GM18858 (cell line): ENCODE data around the gene MUSK.
A peak's percentile ranks its signal among the peaks of the same experiment; 100 is the strongest.
"Not testable (repeated sequence)": the region's sequence is repeated elsewhere in the genome, so short reads cannot be mapped to it uniquely, and the experiment has no call there.

Experiments used
- ATAC-seq: cut with Tn5 transposase; IDR thresholded peaks from one replicate; pipeline ENCODE4 v1.9.1; 2021; ENCODE audit not compliant: unreplicated experiment

The MUSK gene

DNA sequence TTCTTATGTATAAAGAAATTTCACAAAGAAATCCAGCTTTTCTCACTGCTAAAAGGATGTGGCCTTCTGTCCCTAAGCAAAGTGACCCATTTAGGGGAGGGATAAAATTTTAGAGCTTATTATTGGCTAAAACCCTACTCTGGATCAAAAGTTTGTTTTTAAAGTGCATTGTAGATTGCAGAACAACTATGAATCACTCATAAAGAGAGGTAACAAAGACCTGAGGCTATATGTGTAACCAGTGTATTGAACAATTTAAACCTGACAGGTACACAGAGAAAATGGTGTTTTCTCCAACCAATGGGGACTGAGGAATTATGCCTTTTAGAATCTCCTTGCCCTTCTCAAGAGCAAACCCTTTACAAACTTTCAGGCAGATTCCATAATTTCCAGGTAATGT is 86.6 kb downstream of the MUSK start:
- no peak for ATAC-seq

DNA sequence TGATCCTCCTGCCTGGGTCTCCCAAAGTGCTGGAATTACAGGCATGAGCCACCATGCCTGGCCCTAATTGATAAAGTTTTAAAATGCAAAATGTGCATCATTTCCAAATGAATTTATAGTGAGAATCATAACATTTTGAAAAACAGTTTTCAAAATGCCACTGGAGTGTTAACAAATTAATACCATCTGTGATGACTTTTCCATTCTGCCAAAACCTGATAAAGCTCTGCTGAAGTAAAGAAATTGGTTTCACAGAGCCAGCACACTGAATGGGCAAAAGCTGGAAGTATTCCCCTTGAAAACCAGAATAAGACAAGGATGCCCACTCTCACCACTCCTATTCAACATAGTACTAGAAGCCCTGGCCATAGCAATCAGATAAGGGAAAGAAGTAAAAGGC is 89.6 kb downstream of the MUSK start:
- ATAC-seq, result no peak

DNA sequence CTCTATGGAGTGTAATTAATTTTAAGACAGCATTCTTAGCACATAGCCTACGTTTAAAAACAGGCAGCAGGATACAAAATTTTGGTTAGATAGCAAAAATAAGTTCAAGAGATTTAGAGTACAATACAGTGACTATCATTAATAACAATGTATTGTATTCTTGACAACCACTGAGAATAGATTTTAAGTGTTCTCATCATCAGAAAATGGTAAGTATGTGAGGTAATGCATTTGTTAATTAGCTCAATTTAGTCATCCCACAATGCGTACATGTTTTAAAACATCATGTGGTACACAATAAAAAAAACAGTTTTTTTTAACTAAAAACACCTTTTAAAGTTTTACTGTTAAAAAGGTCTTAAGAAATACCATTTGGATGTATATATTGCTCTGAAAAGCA is 94.2 kb downstream of the MUSK start:
- ATAC-seq, result no peak

DNA sequence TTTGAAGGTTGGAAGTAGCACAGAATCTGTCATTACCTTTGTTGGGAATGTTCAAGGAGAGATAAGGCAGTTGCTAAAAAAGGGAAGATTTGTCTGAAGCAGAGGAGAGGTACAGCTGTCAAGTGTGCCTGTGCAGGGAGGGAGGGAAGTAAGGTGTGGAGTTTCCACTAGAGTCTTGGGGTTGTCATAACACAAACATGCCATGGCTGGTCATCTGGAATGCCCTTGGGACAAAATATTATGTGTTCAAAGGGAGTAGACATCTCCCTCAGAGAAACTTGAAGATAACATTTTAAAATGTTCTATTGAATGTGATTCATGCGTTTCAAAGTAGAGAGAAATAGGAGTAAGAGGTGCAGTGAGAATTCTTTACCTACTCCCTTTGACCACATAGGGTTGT is 95.0 kb downstream of the MUSK start:
- no peak for ATAC-seq

DNA sequence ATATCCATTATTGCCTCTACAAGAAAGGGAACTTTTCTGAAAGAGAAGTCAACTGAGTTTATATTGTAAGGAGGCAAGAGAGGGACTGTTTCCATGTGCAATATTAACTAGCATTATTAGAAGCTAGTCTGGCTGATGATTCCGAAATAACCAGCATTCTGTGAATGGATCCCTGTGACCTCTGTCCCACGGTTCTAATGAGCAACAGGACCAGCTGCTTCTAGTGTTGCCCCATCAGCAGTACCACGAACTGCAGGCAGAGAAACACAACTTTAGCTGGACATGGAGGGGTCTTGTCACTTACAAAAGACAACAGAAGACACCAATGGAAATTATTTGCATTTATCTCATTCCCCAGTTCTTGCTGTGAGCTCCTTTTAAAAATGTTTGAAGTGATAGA is 95.4 kb downstream of the MUSK start:
- no peak for ATAC-seq

DNA sequence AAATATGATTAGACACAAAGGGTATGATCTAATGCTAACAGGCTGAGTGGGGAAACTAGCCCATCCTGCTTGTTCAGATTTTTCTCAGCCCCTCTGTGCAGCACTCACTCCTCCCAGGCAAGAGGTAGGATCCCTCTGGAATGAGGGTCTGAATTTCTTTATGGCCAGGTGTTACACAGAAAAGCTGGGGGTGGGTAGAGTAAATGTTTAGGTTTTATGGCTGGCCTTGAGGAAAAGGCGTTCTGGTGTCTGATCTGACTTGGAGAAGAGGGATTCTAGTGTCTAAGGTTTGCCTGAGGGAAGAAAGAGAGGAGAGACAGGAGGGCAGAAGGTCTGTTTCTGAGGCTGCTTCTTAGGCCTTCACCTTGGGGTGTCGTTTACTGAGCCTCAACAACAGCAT is 97.3 kb downstream of the MUSK start:
- ATAC-seq, result no peak

DNA sequence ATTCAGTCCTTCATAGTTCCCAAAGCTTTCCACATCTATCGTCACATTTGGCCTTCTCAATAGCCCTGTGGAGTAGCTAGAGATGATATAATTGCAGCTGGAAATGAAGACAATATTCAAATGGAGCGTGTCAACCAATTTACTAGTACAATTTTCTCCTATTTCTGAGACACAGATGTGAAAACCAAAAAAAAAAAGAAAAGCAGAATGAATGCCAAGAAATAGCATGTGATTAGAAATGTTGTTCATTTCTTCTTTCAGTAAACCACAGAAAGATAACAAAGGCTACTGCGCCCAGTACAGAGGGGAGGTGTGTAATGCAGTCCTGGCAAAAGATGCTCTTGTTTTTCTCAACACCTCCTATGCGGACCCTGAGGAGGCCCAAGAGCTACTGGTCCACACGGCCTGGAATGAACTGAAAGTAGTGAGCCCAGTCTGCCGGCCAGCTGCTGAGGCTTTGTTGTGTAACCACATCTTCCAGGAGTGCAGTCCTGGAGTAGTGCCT is 99.0 kb downstream of the MUSK start:
- ATAC-seq, result no peak

DNA sequence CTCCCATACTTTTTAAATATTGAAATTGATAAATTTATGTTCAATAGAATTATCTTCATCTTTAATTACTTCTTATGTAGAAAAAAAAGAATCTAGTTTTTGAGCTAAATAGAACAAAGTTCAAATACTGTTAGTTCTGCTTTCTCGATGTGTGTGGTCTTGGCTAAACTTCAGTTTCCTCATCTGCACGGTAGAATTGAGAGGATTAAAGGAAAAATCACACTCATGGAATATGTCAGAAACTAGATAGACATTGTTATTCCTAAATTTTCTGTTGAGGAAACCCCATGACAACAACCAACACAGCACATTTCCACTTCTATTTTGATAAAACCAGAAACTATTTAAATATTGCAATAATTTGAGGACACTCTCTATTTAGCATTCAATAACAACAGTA is 100.3 kb downstream of the MUSK start:
- no peak for ATAC-seq

DNA sequence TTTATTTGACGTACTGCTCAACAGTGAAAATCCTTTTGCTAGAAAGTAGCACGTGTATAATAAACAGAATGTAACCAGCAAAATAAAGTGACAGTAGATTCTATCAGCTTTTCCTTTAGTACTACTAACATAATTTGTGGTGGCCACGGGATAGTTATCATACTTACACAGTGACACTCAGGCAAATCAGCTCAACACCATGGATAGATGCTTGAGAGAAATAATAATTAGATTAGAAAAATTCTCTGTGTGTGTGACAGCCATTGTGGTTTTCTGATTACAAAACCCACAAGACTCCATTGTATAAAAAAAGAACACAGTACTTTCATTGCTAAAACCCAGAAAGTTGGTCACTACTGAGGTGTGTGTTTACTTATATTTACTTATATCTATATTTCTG is 101.1 kb downstream of the MUSK start:
- no peak for ATAC-seq

DNA sequence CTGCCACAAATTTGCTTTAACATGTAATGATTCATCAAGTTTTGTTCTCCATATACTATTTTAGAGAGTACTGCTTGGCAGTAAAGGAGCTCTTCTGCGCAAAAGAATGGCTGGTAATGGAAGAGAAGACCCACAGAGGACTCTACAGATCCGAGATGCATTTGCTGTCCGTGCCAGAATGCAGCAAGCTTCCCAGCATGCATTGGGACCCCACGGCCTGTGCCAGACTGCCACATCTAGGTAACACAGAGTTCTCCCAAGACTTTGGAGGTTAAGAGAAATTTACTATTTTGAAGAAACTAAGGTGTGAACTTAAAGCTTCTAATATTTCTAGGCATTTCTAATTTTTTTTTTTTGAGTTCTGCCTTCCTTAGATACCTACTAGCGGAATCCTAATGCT is 107.1 kb downstream of the MUSK start:
- no peak for ATAC-seq

DNA sequence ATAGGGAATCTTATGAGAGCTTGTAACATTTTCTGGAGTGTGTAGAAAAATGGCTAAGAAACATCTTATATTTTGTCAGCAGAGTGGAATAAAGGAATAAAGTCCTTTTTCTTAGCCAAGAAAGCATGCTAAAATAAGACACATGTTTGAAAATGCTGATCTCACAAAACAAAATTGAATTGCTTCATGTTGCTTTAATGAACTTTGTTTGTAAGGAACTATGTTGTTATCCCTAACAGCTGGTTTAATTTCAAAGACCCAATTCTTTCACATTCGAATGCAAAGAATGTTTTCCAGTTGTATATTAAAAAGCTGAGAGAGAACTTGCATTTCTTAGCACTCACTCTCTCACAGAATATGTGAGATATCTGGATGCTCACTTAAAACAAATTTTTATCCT is 107.6 kb downstream of the MUSK start:
- ATAC-seq, result no peak

DNA sequence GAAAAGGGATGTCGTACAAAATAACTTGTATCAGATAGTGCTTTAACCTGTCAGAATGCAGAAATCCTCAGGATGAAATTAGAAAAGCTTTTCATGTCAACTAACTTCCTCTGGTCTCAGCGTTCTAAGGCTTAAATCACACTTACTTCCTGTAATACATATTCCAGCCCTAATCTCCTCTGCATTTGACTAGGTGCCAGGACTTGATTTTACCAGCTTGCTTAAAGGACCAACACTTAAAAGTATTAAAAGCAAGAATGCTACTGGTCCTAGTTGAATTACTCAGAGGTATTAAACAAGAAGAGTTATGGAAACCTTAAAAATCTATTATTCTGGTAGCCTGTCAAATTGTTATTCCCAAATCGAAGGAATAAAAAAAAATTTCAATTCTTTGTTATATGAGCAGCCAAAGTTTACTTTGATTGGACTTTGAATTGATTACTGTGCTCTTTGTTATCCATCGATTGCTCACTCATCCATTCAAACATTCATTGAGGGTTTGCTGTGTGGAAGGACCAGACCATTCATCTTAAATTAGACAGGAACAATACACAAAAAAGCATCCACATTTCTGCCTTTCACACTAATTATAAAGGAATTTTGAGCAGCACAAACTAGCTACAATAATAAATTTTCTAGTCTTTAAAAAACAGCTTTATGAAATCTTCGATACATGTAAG is 108.7 kb downstream of the MUSK start:
- ATAC-seq, result no peak

DNA sequence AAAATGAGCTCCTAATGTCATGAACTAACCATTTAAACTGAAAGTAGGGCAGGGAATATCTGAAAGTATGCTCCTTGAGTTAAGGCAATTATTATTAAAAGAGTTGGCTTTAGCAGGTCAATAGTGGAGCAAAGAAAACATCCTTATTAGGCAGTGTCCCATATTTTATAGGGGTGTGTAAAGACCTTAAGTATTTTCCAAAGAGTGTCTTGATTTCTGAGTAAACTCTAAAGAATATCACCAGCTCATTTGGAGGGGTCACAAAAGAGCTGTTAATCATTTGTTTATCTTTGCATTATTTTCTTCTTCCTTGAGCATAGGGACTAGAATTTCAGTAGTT is 109.3 kb downstream of the MUSK start:
- no peak for ATAC-seq

DNA sequence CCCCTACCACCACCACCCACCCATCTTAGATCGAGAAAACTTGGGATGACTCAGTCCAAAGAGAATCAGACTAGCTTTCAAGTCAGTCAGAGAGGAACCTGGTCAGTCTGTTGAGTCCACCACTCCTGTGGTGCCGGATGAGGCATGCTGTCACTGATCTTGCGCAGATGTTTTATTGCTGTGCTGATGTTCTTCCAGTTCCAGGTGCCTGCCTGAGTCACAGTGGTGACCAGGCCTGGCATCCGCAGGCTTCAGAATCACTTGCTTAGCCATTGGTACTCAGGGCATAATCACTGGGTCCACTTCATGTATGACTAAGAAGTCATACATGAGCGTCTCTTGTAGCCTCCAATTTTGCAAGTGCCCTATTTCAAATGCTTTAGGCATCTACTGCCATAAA is 114.1 kb downstream of the MUSK start:
- no peak for ATAC-seq

DNA sequence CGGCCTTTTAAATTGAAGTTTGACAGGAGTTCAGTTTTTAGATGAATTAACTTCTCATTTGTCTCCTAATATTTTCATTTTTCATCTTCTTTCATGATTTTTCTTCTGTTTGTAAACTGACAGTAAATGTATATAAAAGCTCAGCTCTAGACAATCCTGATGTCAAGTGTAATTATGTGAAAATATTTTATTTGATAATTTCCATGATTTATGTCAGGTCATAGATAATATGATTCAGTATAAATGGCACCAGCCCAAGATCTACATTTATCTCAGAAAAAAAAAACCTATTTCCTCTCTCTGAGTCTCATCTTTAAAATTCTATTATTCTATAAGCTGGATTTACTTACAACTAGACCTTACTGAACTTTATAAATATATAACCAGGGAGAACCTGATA is 115.7 kb downstream of the MUSK start:
- no peak for ATAC-seq

DNA sequence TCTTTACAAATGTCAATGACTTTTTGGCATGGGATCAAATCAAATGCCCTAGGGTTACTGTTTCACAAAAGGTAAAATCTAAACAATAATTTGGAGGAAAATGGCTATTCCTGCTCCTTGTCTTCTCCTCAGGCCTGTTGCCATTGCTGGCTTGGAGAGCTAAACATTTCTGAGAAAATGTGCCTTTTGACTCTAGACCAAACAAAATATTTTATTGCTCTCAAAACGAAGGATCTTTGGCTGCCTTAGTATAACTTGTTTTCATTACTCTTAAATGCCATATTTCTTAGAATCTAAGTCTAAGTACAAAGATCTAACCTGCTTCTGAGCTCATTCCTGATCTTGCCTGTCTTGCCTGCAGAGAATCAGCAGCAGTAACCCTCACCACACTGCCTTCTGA is 116.6 kb downstream of the MUSK start:
- ATAC-seq, result no peak

DNA sequence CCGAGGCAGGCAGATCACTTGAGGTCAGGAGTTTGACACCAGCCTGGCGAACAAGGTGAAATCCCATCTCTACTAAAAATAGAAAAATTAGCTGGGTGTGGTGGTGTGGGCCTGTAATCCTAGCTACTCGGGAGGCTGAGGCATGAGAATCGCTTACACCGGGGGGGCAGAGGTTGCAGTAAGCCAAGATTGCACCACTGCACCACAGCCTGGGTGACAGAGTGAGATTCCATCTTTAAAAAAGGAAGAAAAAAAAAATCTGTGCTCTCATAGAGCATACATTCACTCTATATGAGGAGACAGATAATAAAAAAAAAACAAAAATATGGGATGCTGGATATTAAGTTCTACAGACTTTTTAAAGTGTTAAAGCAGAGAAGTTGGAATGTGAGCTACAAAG is 119.8 kb downstream of the MUSK start:
- not testable (repeated sequence) for ATAC-seq

DNA sequence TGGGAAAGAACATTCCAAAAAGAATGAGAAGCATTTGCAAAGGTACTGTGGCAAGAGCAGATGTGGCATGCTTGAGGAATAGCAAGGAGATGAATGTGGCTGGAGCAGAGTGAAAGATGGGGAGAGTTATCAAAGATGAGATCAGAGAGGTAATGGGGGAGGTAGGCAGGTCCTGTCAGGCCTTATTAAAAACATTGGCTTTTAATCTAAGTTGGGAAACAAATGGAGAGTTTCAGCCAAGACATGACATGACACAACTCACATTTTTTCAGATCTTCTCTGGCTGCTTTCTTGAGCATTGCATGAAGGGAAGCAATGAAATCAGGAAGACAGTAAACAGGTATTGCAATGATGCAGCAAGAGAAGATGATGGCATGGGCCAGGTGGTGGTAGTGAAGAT is 120.3 kb downstream of the MUSK start:
- no peak for ATAC-seq

DNA sequence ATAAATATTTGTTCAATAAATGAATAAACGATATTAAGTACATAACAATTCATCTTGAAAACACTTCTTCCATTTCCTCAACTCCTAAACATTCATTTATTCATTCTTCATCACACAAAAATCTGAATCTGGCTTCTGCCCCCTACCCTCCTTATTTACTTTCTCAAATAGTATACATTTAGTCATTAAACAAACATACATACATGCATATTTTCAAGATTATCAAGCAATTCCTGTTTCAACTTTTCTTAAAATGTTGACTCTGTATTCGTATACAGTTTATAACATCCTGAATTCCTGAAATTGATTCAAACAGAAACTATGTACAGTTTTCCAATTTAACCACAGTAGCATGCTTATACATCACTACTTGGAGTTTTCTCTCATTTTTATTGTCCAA is 129.0 kb downstream of the MUSK start:
- ATAC-seq, result no peak

DNA sequence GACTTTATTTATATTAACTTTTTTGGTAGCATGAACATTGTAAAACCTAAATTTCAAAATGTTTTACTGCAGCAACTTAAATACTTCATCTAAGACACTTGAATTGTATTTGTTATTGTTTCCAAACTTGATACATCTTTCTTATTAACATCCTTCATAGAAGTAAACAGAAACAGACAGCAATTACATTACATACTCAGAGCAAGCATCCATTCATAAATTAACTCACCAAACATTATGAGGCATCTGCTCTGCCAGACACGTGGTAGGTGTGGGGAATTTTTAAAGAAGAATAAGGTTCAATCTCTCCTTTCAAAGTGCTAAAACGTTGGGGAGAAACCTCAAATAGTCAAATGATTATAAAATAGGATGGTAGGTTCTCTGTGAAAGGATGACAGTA is 130.8 kb downstream of the MUSK start:
- no peak for ATAC-seq

DNA sequence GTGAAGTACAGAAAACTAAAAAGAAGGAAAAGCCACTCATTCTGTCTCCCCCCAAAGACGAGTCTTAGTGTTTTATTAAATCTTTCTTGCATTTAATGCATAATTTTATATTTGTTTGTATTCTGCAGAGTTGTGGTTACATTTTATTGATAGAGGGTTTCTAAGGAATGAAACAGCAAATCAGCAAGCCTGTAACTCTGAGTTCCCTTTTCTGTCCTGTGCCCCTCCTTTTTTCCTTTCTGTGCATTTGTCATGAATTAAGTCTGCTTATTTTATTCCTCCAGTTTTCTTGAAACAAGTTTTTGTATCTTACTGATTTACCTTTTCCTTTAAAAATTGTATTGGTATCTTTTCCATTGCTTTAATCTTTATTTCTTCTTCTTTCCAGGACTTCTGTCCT is 132.8 kb downstream of the MUSK start:
- ATAC-seq, result no peak

DNA sequence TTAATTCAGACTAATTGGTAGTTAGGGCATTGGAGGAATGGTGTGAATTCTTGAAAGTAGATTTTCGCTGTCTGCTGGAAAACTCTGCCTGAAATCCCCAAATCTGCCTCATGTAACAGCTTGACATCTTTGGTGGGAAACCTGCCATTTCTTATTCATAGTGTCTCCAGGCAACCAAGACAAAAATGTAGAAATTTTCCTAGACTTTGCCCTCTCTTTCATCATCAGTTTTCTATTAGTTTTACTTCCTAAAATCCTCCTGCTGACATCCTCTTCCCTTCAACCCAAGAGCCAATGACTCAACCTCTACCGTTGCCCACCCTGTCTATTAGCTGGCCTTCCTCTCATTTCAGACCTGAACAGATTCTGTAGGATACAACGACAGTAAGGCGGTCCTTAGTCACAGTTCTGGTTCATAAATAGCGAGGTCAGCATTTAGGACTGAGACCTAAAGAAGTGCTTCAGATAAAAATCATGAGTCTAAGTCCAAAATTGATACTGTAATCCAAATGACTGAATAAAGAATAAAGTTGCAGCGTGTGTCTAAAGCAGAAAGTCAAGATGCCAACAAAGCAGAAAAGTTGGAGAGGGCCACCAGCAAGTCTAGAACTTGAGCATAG is 133.9 kb downstream of the MUSK start:
- ATAC-seq, result no peak

DNA sequence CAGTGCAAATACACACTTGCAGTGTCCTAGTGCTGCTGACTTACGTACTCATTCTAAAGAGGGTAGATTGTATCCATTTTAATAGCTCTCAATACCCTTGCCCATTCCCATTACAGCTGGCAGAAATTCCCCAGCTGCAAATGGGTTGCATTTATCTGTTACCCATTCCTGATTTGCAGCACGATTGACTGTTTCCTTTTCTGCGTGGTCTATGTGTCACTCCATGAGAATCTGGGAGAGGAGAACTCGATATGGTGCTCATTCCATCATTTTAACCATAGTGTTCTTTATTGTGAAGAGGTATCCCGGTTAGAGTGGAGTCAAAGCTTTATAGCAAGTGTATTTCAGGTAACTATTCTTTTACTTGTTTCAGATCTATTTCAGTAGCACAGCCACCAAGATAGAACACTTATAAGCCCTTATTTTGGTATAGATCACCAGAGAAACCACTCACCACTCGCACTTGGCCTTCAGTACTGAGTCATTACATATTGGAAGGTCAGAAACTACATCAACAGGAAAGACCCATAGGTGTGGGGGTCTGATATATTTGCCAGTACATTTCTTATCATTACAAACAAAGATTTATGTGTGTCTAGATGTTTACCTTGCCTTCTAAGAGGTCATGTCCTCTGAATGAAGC is 139.5 kb downstream of the MUSK start:
- peak; percentile 32 for ATAC-seq
